ENCODE data around the gene MYH16.
"Not testable (repeated sequence)": the region's sequence is repeated elsewhere in the genome, so short reads cannot be mapped to it uniquely, and the experiment has no call there.

MYH16 gene

GRCh38 chr7:99325001-99325493, 52.4 kb downstream of the MYH16 start:
- no peak for DNase-seq (ENCODE audit: low read depth, low spot score)
- peak overlapping the region; percentile 99 for H3K4me3 ChIP-seq (ENCODE audit: low read depth, low read length)
- in situ Hi-C loops (cut with HindIII; ENCODE audit: low sequenced_read_pairs): no loop called here
- no peak for TF ChIP-seq CTCF (IDR thresholded peaks at IDR 0.05; ENCODE audit: low read depth, low read length)

GRCh38 chr7:99325592-99326407, 53.2 kb downstream of the MYH16 start, which contains the start of gene ARPC1A:
TSS of gene ARPC1A (plus strand) at chr7:99325898. CDS start at chr7:99333354, 7,456 bp downstream.
- peak within 1 kb of the TSS; percentile 99 for H3K4me3 ChIP-seq (ENCODE audit: low read depth, low read length)

GRCh38 chr7:99326408-99326782, 53.8 kb downstream of the MYH16 start:
- in situ Hi-C loops (cut with HindIII; ENCODE audit: low sequenced_read_pairs): no loop called here
- H3K4me3 ChIP-seq (ENCODE audit: low read depth, low read length): peak overlapping the region; percentile 99
- no peak for DNase-seq (ENCODE audit: low read depth, low spot score)
- TF ChIP-seq CTCF (IDR thresholded peaks at IDR 0.05; ENCODE audit: low read depth, low read length): no peak

More at GRCh38 chr7:99325592-99326407, 53.2 kb downstream of the MYH16 start, which contains the start of gene ARPC1A:
- peak; percentile 93 for DNase-seq (ENCODE audit: low read depth, low spot score)
- in situ Hi-C loops (cut with HindIII; ENCODE audit: low sequenced_read_pairs): no loop called here
- peak; percentile 34 for TF ChIP-seq CTCF (IDR thresholded peaks at IDR 0.05; ENCODE audit: low read depth, low read length)

- H3K4me3 ChIP-seq (ENCODE audit: low read depth, low read length); in situ Hi-C loops (cut with HindIII; ENCODE audit: low sequenced_read_pairs): not testable (repeated sequence)
- DNase-seq (ENCODE audit: low read depth, low spot score): peak; percentile 83
Measured at GRCh38 chr7:99330314-99330961, 57.8 kb downstream of the MYH16 start.

- TF ChIP-seq CTCF (IDR thresholded peaks at IDR 0.05; ENCODE audit: low read depth, low read length): no peak
- H3K4me3 ChIP-seq (ENCODE audit: low read depth, low read length): no peak overlapping the region
- in situ Hi-C loops (cut with HindIII; ENCODE audit: low sequenced_read_pairs): no loop called here
- no peak for DNase-seq (ENCODE audit: low read depth, low spot score)
Measured at GRCh38 chr7:99331002-99331401, 58.4 kb downstream of the MYH16 start.

GRCh38 chr7:99339595-99339994, 67.0 kb downstream of the MYH16 start:
- in situ Hi-C loops (cut with HindIII; ENCODE audit: low sequenced_read_pairs): no loop called here
- H3K4me3 ChIP-seq (ENCODE audit: low read depth, low read length): no peak overlapping the region
- no peak for DNase-seq (ENCODE audit: low read depth, low spot score)
- TF ChIP-seq CTCF (IDR thresholded peaks at IDR 0.05; ENCODE audit: low read depth, low read length): no peak

GRCh38 chr7:99340659-99341058, 68.0 kb downstream of the MYH16 start:
- H3K4me3 ChIP-seq (ENCODE audit: low read depth, low read length): no peak overlapping the region
- TF ChIP-seq CTCF (IDR thresholded peaks at IDR 0.05; ENCODE audit: low read depth, low read length): no peak
- in situ Hi-C loops (cut with HindIII; ENCODE audit: low sequenced_read_pairs): no loop called here
- DNase-seq (ENCODE audit: low read depth, low spot score): peak; percentile 3

Data from astrocyte of the spinal cord (primary cell).